GM18498 (cell line): Measurements from ENCODE around the gene FTO.

Experiments
- ATAC-seq: cut with Tn5 transposase; IDR thresholded peaks from one replicate; pipeline ENCODE4 v1.9.1; 2021; ENCODE audit warnings: mild to moderate bottlenecking, moderate library complexity; ENCODE audit not compliant: unreplicated experiment

The FTO gene

GRCh38 chr16:53708490-53708889 lies 4.5 kb downstream of the FTO start:
- no peak for ATAC-seq

- no peak for ATAC-seq
Measured at GRCh38 chr16:53711390-53711789, 7.4 kb downstream of the FTO start.

GRCh38 chr16:53712065-53712464 lies 8.1 kb downstream of the FTO start:
- ATAC-seq = no peak

- ATAC-seq = no peak
Measured at GRCh38 chr16:53713403-53714204, 9.6 kb downstream of the FTO start.

GRCh38 chr16:53714205-53715022 lies 10.5 kb downstream of the FTO start:
- ATAC-seq = no peak

GRCh38 chr16:53715023-53715384 lies 11.0 kb downstream of the FTO start:
- ATAC-seq = no peak

- ATAC-seq = no peak
Measured at GRCh38 chr16:53717577-53717976, 13.6 kb downstream of the FTO start.

- ATAC-seq = no peak
Measured at GRCh38 chr16:53721017-53721416, 17.1 kb downstream of the FTO start.

GRCh38 chr16:53726625-53727024 lies 22.7 kb downstream of the FTO start:
- ATAC-seq = no peak

GRCh38 chr16:53730693-53731092 lies 26.7 kb downstream of the FTO start:
- no peak for ATAC-seq

GRCh38 chr16:53732296-53732929 lies 28.5 kb downstream of the FTO start:
- ATAC-seq = no peak

GRCh38 chr16:53734908-53735307 lies 31.0 kb downstream of the FTO start:
- no peak for ATAC-seq

GRCh38 chr16:53736297-53736696 lies 32.3 kb downstream of the FTO start:
- no peak for ATAC-seq

- ATAC-seq = no peak
Measured at GRCh38 chr16:53737552-53737951, 33.6 kb downstream of the FTO start.

- no peak for ATAC-seq
Measured at GRCh38 chr16:53740476-53740875, 36.5 kb downstream of the FTO start.

GRCh38 chr16:53740933-53741531 lies 37.1 kb downstream of the FTO start:
- no peak for ATAC-seq

GRCh38 chr16:53741546-53741945 lies 37.6 kb downstream of the FTO start:
- no peak for ATAC-seq

- no peak for ATAC-seq
Measured at GRCh38 chr16:53743149-53743566, 39.2 kb downstream of the FTO start.

- peak; percentile 45 for ATAC-seq
Measured at GRCh38 chr16:53744449-53744848, 40.5 kb downstream of the FTO start.

GRCh38 chr16:53745086-53745485 lies 41.1 kb downstream of the FTO start:
- no peak for ATAC-seq

- ATAC-seq = no peak
Measured at GRCh38 chr16:53745753-53746266, 41.9 kb downstream of the FTO start.
